Esophagus mucosa (tissue), 1 donor: Measurements from ENCODE around the gene KCNQ2. TPM values are rescaled to one million over a fixed set of nuclear protein-coding genes. Genes with fewer than 3 reads are reported as not detected.
A peak's percentile ranks its signal among the peaks of the same experiment; 100 is the strongest.

ENCODE experiments used
- ATAC-seq: fragments of 200-7000 bp; cut with Tn5 transposase; one replicate; pipeline ENCODE4 v1.9.1; 2020
- total RNA-seq: library from RNA; stranded (reverse); gene quantifications from one replicate; pipeline ENCODE4 v1.2.4, GENCODE V29; 2023
- donor health status: DM: yes; HTN: yes; CAD: no.

Gene KCNQ2
- total RNA-seq, 1 donor from 2014 or later: not detected

DNA sequence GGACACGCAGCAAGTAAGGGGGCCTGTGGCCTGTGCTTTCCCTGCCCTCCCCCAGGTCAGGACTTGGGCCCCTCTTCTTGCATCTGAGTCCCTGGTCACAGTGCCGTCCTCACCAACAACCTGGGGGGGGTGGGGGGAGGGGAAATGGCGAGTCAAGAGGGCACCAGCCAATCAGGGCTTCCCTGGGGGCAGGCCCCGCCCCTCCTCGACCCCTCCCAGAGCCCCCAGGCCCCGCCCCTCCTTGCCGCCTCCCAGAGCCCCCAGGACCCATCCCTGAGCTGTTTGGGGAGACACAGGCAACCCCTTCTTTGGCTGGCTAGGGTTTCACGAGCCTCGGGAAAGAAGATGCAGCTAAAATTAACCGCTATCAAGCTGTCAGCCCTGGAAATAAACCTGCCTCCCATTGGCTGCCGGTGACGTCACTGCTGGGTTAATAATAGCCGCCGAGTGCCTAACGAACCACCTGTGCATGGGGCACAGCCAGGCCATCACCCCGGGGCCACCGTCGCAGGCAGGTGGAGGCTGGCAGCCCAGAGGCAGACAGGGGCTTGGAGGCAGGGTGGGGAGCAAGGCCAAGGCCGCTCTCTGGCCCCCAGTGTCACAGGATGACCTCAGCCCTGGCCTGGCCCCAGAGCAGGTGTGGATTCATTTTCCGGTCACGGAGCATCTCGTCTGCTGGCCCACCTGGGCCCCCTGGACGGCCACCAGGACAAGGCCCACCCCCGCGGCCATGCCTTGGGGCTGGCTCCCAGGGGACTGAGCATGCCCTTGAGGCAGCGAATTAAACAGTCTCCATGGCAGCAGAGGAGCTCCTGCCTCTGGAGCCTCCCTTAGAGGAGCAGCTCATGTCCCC, 29.6 kb upstream of the KCNQ2 start:
- no peak for ATAC-seq

DNA sequence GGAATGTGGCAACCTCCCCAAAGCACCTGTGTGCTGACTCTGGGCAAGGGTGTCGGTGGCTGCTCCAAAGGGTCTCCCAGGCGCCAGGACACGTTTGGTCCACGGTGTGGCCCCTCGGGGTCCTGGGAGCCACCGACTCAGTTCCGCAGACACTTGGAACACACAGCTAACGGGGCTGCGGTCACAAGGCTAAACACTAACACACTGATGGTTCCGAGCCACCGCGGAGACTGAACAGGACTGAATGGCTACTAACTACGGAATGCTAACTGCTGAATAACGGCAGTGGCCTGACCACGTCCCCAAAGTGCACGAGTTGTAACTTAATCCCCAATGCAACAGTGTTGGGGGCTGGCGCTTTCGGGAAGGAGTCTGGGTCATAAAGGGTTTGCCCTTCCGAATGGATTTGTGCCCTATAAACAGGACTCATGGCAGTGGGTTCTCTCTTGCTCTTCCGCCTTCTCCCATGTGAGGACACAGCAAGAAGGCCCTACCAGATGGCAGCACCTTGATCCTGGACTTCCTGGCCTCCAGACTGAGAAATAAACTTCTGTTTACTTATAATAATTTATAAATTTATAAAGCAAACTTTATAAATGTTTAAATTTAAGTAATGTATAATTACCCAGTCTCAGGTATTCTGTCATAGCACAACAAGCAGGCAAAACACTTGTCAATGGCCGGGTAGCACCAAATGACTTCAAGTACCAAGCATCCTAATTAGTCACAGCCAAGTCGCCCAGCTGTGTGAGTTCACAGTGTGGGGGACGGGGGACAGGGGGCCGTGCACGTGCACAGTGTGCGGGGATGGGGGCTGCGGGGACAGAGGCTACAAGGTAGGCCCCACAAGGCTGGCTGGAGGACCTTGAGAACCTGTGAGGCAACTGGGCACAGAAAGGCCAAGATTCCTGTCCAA, 28.7 kb upstream of the KCNQ2 start:
- no peak for ATAC-seq

DNA sequence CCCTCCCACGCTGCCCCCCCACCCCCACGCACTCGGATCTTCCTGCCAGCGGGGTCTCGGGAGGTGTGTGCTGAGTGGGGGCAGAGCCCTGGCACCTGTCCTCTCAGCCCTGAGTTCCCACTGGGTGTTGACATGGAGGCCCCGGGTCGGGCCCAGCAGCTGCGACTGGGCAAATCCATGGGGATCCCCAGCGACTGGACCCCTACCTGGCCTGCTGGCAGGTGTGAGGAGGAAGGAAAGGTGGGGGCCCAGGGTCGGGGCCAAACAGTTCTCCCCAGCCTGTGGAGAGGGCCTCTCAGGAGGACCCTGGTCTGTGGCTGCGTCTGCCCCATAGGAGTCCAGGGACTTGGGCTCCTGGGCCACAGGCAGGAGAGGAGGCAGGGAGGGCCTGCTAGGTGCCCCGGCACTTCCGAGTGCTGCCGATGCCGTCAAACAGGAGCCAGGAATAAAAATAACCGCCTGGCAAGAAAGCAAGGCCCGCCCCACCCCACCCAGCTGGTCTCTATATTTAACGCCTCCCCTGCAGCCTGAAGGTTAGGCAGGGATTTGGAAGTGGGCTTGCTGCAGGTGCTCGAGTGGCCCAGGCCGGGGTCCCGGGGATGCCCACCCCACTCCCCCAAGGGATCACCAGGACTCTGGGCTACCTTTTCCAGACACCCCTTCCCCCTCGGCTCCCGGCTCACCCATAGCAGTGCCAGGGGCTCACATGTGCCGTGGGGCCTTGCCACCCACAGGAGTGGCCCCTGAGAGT, 27.9 kb upstream of the KCNQ2 start:
- no peak for ATAC-seq

DNA sequence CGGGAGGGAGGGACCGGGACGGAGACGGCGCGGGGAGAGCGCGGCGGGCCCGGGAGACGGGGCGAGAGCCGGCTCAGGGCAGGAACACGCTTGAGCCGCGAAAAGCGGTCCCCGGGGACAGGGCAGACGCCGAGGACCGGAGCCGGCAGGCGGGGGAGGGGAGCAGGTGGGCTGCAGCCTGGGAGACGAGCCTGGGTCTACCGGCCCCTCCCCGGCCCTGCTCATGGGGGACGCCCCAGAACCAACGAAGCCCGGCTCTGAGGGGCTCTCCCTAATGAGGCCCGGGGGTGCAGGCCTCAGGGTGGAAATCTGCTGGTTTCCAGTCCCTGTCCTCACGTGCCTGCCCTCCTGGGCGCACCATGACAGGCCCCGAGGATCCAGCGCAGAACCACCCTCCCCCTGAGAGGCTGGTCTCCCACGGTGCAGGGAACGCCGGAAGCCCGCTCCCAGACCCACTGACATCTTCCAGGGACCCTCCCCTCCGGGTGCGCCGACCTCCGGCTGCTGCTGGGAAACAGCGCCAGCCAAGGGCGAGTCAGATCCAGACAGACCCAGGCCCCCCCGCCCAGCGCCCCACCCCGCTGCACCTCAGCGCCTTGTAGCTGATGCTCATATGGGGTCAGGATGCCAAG, 27.0 kb upstream of the KCNQ2 start:
- no peak for ATAC-seq

DNA sequence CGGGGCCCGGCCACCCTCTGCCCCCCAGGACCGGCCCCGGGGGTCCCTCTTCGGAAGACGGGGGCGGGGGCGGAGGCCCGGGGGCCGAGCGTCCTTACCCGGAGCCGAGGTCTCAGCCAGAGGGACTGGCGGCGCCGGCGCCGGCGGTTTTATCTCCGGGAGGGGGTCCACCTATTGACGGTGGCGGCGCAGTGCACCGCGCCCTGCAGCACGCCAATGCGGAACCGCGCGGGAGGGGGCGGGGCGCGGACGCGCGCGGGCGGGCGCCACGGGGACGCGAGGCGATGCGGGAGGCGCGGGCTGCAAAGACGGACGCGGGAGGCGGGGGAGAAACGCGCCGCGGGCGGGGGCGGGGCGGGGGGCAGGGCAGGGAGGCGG, 26.5 kb upstream of the KCNQ2 start, which contains the start of gene EEF1A2:
Gene EEF1A2 (minus strand): TSS at position 124 of the 378 bp plus-strand sequence. CDS start 1,320 bp downstream, outside the sequence.
- no peak for ATAC-seq

DNA sequence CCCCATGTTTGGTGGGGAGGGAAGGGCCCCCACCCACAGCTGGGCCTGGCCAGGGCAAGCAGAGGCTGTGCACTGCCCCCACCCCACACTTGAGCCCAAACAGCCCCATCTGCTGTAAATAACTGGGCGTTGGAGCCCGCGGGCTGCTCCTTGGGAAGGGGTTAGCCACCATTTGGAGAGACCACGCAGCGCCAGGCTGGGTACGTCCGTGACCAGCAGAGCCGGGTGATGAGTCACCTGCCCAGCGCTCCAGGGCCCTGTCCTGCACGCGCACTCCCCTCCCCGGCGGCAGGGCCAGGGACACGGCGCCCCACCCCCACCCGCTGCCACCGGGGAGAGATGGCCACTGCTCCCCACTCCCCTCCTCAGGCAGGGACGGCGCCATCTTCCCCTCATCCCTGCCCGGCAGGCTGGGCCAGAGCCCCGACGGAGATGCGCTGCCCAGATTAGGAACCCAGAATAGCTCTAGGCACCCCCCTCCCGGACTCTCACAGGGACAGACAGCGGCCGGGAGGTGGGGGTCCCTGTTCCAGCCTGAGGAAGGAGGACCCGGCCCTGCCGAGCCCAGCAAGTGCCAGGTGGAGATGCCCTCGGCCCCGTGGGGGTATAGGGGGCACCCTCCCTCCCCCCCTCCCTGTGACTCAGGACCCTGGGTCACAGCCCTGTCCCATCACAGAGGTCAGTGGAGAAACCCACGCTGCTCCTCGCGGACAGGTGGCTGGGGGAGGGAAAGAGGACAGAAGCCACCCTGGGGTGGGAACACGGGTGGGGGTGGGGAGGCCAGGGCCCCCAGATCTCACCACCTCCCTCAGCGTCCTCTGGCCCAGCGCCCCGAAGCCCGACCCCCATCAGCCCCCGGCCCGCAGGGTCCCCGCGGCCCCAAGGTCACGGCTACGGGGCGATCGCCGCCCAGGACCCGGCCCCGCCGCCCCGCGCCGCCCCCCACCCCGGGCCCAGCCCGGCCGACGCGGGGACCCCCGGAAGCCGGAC, 25.8 kb upstream of the KCNQ2 start:
- peak; percentile 28 for ATAC-seq

DNA sequence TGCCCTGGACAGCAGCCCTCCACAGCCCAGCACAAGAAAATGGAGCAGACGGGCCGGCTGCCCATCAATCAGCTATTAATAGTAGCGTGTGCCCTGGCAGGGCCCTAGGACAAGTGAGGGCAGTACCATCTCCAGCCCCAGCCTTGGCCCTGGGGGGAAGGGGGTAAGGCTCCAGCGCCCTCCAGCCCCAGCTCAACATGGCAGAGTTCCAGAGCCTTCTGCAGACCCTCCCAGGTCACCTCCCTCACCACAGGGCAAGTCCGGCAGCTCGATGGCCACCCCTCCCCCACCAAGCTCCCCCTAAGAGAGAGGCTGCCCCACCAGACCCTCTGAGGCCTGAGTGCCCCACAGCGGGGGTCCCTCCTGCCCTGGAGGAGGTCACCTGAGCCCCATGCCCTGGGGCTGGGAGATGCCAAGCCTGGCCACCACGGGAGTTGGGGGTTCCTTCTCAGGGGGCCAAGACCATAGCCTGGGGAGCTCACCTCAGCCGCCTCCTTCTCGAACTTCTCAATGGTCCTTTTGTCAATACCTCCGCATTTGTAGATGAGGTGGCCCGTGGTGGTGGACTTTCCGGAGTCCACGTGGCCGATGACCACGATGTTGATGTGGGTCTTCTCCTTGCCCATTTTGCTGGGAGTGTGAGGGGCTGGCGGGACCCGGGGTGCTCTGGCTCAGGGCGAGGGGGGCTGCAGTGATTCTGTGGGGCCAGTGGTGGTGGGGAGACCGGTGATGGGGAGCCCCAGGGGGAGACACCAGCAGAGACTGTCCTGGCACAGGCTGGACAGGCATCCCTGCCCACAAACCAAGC, 24.9 kb upstream of the KCNQ2 start:
- no peak for ATAC-seq

DNA sequence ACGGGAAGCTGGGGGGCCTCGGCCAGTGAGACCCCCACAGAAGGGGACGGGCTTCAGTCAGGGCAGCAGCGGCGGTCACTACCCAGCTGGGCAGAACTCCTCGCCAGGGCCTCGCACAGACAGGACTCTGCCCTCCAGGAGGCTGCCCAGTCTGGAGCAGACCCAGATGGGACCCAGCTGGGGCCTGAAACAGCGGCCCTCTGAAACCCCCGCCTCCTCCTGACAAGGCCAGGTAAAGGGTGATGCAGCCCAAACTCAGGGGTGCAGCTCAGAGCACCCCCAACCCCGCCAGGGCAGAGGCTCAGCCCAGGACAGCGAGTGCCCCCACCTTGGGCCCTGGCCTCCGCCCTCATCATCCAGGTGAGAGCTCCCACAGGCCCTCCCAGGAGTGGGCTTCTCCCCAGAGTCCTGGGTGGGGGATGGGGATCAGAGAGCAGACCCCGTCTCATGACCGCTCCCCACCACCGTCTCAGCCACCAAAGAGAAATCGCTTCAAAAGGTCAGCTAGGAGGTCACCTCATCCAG, 24.2 kb upstream of the KCNQ2 start:
- peak; percentile 6 for ATAC-seq

DNA sequence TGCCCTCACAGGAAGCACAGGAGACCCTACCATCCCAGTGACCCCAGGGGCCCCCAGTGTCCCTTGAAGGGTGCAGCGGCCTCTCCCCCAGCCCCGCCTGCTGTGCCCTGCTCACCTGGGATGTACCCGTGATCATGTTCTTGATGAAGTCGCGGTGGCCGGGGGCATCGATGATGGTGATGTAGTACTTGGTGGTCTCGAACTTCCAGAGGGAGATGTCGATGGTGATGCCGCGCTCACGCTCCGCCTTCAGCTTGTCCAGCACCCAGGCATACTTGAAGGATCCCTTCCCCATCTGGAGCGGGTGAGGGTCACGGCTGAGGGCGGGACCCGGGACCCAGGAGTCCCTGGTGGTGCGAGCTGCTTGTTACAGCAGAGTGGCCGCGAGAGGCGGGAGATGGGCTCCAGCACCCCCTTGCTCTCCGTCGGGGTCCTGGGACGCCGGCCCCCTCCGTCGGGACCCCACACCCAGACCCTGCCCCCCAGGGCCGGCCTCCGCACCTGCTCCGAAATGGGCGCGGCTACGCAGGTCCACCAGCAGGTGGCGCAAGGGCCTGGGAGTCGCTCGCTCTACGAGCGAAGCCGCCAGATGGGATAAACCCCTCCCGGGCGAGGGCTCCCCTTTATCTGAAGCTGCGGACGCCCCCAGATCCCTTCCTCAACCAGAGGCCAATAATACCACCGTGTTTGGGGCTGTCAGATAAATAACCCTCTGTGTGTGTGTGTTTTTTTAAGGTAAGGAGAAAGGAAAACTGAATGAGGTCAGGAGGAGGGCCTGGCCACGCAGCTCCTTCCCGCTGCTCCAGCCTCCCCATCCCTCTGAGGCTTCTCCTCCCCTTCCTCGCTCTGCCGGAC, 23.5 kb upstream of the KCNQ2 start:
- peak; percentile 41 for ATAC-seq

DNA sequence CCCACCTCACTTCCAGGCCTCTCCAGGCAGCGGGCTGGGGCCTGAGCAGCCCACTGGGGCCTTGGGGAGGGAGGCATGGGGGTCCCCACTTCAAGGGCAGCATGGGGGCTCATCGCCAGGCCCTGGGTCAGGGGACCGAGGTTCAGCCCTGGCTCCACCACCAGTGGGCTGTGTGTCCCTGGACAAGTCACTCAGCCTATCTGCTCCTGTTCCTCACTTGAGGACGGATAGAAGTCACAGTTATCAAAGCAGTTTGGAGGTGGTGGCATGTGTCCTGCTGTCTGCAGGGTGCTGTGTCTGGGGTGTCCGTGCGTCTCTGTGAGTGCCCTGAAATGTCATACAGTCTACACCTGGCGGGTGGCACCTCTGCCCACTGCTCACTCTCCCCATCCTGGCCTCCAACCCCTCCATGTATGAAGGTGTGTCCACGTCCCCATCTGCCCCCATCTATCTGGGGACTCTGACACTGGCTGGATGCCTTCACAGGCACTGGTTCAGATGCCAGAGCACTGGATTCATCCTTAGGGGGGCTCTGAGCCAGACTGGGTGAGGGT, 22.8 kb upstream of the KCNQ2 start:
- no peak for ATAC-seq

DNA sequence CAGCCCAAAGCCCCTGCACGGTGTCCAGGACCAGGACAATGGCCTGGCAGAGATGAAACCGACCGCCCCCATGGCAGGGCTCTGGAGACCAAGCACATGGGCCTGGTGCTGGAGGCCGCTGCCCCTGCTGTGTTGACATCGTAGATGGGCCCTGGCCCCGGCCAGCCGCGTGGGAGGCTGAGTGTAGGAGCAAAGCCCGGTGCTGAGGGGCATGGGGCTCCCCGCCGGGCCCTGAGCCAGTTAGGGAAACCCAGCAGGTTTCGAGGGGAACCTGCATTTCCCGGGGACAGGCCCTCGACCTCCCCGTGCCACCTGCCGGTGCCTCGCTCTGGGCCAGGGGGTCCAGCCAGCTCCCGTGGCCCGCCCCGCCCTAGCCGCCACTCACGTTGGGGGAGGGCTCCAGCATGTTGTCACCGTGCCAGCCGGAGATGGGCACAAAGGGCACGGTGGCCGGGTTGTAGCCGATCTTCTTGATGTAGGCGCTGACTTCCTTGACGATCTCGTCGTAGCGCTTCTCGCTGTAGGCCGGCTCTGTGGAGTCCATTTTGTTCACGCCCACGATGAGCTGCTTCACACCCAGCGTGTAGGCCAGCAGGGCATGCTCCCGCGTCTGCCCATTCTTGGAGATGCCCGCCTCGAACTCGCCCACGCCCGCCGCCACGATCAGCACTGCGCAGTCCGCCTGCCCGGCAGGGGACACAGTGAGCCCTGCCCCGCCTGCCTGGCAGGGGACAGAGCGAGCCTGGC, 22.1 kb upstream of the KCNQ2 start:
- no peak for ATAC-seq

DNA sequence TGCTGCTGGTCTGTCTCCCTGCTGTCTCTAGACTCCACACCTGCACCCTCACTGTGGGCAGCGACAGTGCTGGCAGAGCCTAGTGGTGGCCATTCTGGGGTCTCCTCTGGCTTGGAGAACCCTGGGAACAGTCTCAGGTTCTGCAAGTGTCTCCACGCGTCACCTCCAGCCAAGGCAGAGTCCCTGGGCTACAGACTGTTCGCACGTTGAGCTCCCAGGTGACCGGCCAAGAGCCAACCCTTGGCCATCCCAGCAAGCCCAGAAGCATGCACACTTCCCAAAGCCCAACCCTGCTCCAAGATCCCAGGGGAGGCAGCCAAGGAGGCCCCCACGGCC, 21.6 kb upstream of the KCNQ2 start:
- no peak for ATAC-seq

DNA sequence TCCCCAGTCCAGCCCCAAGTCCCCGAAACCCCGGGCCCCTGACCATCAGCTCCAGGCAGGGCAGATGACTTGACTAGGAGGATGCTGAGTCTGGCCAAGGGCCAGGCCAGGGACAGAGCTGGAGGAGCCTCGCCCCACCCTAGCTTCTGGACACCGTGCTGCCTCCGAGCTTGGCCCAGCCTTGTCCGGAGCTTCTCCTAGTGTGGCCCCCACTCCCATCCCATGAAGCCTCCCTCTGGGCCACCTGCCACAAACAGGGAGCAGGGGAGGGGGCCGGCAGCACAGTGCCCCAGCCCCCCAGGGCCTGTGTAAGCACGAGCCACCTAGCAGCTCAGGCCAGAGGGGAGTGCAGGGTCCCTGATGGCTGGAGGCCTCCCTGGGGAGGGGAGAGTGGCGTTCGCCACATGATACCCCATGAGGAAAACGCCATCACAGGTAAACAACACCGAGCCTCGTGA, 21.1 kb upstream of the KCNQ2 start:
- ATAC-seq: no peak

DNA sequence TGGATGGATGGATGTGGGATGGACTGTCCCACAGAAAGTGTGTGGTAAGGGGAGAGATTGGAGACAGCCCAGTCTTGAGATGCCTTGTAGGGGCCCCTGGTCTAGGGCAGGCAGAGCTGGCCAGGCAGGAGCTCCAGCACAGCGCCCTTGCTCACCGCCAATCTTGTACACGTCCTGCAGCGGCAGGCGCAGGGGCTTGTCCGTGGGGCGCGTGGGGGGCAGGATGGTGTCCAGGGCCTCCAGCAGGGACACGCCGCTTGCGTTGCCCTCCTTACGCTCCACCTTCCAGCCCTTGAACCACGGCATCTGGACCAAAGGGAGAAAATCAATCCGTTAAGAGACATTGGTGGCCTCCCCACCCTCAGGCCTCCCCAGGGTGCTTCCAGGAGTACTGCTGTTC, 20.5 kb upstream of the KCNQ2 start:
- no peak for ATAC-seq

DNA sequence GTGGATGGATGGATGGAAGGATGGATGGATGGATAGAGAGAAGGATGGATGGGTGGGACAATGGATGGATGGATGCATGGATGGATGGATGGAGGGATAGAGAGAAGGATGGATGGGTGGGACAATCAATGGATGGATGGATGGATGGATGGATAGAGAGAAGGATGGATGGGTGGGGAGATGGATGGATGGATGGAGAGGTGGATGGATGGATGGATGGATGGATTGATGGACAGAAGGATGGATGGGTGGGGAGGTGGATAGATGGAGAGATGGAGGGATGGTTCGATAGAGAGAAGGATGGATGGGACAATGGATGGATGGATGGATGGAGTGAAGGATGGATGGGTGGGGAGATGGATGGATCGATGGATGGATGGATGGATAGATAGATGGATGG, 20.1 kb upstream of the KCNQ2 start:
- no peak for ATAC-seq

DNA sequence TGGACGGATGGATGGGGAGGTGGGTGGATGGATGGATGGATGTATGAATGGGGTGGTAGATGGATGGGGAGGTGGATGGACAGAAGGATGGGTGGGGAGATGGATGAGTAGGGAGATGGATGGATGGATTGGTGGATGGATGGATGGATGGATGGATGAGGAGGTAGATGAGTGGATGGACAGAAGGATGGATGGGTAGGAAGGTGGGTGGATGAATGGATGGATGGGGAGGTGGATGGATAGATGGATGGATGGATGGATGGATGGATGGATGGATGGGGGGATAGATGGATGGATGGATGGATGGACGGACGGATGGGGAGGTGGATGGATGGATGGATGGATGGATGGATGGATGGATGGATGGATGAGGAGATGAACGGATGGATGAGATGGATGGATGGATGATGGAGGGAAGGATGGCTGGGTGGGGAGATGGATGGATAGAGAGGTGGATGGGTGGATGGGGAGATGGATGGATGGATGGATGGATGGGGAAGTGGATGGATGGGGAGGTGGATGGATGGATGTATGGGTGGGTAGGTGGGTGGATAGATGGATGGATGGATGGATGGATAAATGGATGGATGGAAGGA, 19.3 kb upstream of the KCNQ2 start:
- no peak for ATAC-seq

DNA sequence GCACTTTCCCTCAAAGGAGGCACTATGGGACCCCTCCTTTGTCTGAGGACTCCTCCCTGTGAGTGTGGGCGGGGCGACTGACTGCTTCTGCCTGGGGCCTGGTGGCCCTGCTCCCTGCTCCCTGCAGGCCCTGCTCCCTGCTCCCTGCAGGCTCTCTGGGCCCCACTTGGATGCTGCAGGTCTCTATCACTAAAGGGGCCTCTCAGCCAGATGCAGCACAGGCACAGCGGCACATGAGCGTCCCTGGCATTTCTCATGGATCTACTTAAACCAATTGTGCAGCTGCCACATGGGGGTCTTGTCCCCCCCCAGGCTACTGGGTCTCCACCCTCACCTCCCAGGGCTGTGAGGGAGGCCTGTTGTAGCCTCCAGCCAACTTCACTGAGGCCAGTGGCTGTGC, 18.6 kb upstream of the KCNQ2 start:
- no peak for ATAC-seq
